SJSA1 (cell line): Measurements from ENCODE around the gene RPAP3. TPM values are rescaled to one million over a fixed set of nuclear protein-coding genes. Genes with fewer than 3 reads are reported as not detected.
A peak's percentile ranks its signal among the peaks of the same experiment; 100 is the strongest.

Experiments
- DNase-seq, 2 experiments: peaks; one replicate each; pipeline ENCODE4 v3.0.0-alpha.2; 2015 to 2020; ENCODE audit warnings: low spot score in 2 of 2, low read depth in 1 of 2
- H3K27ac ChIP-seq: fragments of 250-450 bp; sonication (Bioruptor Pico); 2 replicates; pipeline ENCODE4 v1.5.1; 2020; ENCODE audit warnings: mild to moderate bottlenecking, moderate library complexity
- H3K27me3 ChIP-seq: fragments of 250-450 bp; sonication (Bioruptor Pico); replicated peaks from 2 replicates; pipeline ENCODE4 v1.5.1; 2020; ENCODE audit warnings: mild to moderate bottlenecking, moderate library complexity
- H3K36me3 ChIP-seq: fragments of 250-450 bp; sonication (Bioruptor Pico); 2 replicates; pipeline ENCODE4 v1.5.1; 2020; ENCODE audit warnings: mild to moderate bottlenecking
- H3K4me1 ChIP-seq: fragments of 250-450 bp; sonication (Bioruptor Pico); replicated peaks from 2 replicates; pipeline ENCODE4 v1.6.1; 2021; ENCODE audit warnings: mild to moderate bottlenecking
- H3K4me3 ChIP-seq: fragments of 250-450 bp; sonication (Bioruptor Pico); 2 replicates; pipeline ENCODE4 v1.5.1; 2020; ENCODE audit warnings: mild to moderate bottlenecking
- H3K9me3 ChIP-seq: fragments of 250-450 bp; sonication (Bioruptor Pico); replicated peaks from 2 replicates; pipeline ENCODE4 v1.5.1; 2020; ENCODE audit warnings: mild to moderate bottlenecking
- total RNA-seq: library from RNA; depleted of rRNA; stranded (reverse); fragments of >200 nt; shearing (Covaris generic); gene quantifications from 2 replicates; pipeline ENCODE4 v1.2.3, GENCODE V29; 2014

RPAP3 gene
- total RNA-seq, 1 experiment from 2014 or later, result 27.6 TPM

DNA sequence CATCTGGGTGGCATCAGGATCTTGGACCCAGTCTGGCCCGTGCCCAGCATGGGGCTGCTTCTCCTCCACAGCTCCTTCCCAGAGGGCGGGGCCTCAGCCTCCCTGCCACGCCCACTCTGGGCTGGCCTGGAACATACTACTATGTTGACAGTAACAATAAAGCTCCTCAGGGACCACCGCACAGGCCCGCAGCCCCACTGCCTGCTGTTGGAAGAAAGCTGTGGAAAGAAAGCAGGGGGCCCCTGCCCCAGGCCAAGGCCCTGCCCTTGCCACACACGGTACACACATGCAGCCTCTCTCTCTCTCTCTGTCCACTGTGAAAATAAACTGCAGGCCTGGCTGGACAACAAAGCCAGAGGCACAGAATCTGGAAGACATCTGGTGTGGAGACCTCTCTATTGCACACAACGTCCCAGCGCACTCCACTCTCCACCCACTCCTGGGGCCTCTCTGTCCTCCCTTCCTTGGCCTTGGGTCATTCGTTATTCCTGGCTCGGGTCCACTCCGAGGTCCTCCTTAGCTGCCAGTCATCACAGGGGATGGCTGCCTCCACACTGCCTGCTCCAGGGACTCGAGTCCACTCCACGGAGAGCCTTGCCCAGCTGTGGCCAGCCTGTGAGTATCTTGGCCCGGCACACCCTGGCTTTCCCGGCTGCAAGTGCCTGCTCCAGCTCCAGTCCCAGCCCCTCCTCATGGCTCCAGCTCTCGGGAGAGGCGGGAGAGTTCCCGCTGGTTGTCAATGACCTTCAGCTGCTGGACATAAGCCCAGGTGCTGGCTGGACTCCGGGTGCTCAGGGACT lies 31.2 kb upstream of the RPAP3 start:
- DNase-seq, result no peak

DNA sequence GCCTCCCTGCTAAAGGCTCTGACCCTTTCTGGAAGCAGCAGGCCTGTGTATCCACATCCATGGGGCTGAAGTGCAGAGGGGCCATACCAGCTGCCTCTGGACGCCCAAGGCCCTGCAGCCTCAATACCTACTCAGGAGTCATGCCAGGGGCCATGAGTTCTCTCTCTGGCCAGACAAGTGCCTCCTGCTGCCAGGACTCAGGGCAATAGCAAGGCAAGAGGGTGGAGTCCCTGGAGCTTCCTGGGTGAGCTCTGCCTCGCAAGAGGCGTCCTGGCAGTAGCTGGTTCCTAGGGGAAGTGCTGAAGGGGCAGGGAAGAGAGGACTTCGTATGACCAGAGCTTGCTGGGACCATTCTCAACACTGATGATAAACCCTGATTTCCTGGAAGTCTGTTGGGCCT lies 30.4 kb upstream of the RPAP3 start:
- Histone ChIP-seq H3K4me1 (peaks cover 29% of the 10 kb centered on the region), H3K27me3 (no peaks in the 10 kb centered on the region), H3K27ac (no peak overlapping the region), H3K4me3 (no peak overlapping the region), H3K36me3 (no peaks in the 10 kb centered on the region), H3K9me3 (no peaks in the 10 kb centered on the region)
- DNase-seq, result no peak

More for the DNA sequence above, 31.2 kb upstream of the RPAP3 start:
- Histone ChIP-seq H3K36me3 (no peaks in the 10 kb centered on the region), H3K9me3 (no peaks in the 10 kb centered on the region), H3K27me3 (no peaks in the 10 kb centered on the region), H3K4me3 (no peak overlapping the region), H3K4me1 (peaks cover 34% of the 10 kb centered on the region), H3K27ac (no peak overlapping the region)

DNA sequence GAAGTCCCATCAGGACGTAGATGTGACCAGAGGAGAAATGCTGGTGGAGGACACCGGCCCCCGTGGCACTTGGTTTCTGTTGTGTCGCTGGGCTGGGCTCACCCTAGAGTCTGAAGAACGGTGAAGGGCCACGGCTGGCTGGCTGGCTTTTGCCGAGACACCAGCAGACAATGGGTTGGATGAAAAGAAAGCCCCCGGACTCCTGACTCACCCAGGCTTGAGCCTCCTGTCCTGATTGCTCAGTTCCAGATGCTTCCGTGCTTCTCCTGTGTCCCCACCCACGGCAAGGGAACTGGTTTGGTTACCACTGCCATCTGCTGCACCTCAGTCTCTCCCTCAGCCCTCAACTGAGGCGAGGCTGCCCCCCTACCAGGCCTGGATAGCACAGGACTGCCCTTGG lies 29.8 kb upstream of the RPAP3 start:
- H3K4me3 ChIP-seq, result no peak overlapping the region
- H3K27me3 ChIP-seq, result no peaks in the 10 kb centered on the region
- H3K4me1 ChIP-seq, result peaks cover 23% of the 10 kb centered on the region
- no peak for DNase-seq
- H3K36me3 ChIP-seq, result no peaks in the 10 kb centered on the region
- H3K27ac ChIP-seq, result no peak overlapping the region
- H3K9me3 ChIP-seq, result no peaks in the 10 kb centered on the region

DNA sequence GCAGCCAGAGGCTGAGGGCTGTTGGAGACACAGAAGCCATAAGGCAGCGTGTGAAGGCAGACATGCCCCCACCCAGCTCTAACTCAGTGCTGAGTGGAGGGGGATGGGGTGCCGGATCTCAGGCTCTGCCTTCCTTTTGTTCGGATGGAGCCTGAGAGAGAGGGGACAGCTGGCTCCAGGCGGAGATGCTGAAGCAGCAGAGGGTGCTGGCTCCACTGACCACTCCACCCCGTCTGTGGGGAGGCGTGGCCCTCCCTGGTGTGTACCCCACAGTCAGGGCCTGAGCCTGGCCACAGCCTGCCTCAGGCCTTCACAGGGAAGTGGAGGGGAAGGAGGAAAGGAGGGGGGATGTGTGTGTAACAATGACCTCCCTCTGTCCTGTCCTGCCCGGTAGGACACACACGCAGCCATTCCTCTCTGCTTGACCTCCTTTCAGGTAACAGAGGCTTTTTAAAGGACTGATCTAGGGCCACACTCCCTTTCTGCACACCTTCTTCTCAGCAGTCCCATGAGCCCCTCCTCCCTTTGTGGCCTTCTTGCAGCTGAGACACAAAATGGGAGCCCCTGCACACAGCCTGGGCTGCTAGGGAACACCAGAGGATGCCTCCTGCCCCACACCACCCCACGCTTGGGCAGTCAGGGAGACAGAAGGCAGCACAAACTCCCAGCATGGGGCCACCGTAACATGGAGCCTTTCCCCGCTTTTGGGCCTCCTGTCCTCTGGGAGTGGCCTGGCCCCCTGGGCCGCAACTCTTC lies 29.1 kb upstream of the RPAP3 start:
- Histone ChIP-seq H3K9me3 (no peaks in the 10 kb centered on the region), H3K4me1 (peaks cover 29% of the 10 kb centered on the region), H3K36me3 (no peaks in the 10 kb centered on the region), H3K27me3 (no peaks in the 10 kb centered on the region), H3K4me3 (no peak overlapping the region), H3K27ac (no peak overlapping the region)
- no peak for DNase-seq

DNA sequence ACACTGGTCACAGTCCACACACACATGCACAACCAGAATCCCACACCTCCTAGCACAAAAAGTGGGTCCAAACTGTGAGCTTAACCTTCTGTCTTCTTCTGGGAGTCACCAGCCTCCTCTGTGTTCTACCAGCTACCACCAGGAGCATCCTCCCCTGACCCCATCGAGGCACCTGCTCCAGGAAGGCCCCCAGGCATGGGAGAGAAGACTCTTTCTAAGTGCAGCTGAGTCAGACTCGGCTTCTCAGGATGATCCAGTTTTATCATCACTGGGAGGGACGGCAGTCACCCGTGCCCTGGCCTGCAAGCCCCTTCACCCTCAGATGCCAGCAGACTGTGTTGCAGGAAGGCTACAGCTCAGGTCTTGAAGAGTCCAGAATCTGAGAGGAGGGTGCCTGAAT lies 27.3 kb upstream of the RPAP3 start:
- Histone ChIP-seq H3K27ac (no peak overlapping the region), H3K4me3 (no peak overlapping the region), H3K9me3 (no peaks in the 10 kb centered on the region), H3K36me3 (no peaks in the 10 kb centered on the region), H3K27me3 (no peaks in the 10 kb centered on the region), H3K4me1 (peaks cover 46% of the 10 kb centered on the region)
- no peak for DNase-seq

DNA sequence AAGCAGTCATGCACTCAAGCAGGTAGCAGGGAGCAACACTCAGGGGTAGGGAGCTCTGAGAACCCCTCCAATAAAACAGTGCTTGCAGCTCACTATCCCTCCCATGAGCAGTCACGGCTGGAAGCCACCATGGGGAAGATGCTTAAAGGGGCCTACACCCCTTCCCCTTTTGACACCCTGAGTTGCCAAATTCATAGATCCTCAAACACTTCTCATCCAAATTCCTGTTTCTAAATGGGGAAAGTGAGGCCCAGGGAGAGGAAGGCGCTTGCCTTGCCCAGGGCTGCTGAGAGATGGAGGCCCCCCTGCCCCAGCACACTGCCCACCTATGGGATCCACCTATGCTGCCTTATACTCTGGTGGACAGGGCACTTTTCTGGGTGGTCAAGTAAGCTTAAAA lies 26.7 kb upstream of the RPAP3 start:
- H3K27ac ChIP-seq, result no peak overlapping the region
- DNase-seq, result no peak
- no peaks in the 10 kb centered on the region for H3K36me3 ChIP-seq
- H3K27me3 ChIP-seq, result no peaks in the 10 kb centered on the region
- H3K4me3 ChIP-seq, result no peak overlapping the region
- no peaks in the 10 kb centered on the region for H3K9me3 ChIP-seq
- peaks cover 44% of the 10 kb centered on the region for H3K4me1 ChIP-seq

DNA sequence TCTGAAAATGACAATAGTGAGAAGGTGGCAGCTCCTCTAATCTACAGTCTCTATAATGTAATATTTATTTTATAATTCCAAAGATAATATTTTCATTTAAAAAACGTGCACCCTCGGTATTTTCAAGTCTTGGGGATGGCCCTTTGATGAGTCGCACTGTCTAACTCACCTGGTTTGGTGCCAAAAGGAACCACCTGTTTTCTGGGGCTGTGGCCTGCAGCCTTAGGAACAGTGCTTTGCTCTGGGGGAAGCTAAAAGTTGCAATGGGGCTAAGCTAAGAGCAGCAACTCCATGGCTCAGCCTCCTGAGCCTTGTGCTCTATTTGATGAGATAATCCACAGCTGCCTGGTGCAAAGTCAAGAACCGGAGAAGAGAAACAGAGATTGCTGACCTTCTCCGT lies 25.9 kb upstream of the RPAP3 start:
- no peak for DNase-seq
- H3K27me3 ChIP-seq, result no peaks in the 10 kb centered on the region
- peaks cover 36% of the 10 kb centered on the region for H3K4me1 ChIP-seq
- no peaks in the 10 kb centered on the region for H3K9me3 ChIP-seq
- no peak overlapping the region for H3K4me3 ChIP-seq
- H3K36me3 ChIP-seq, result no peaks in the 10 kb centered on the region
- H3K27ac ChIP-seq, result no peak overlapping the region

DNA sequence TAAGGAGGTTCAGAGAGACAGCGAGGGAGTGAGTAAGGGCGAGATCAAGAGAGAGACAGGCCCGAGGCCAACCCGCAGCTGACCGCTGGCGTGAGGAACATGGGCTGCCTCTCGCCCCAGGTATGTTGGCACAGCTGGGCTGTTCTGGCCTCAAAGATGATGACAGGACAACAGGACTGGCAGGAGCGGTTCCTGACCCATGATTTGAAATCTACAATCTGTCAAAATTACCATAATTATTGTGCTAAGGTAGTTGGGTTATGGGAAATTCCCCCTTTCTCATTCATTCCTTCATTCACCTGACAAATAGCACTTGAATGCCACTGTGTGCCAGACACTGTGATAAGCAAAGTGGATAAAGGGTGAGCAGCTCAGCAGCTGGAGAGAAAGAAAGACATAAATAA lies 24.5 kb upstream of the RPAP3 start:
- Histone ChIP-seq H3K4me1 (peaks cover 36% of the 10 kb centered on the region), H3K27ac (no peak overlapping the region), H3K36me3 (no peaks in the 10 kb centered on the region), H3K27me3 (no peaks in the 10 kb centered on the region), H3K9me3 (no peaks in the 10 kb centered on the region), H3K4me3 (no peak overlapping the region)
- DNase-seq, result no peak

DNA sequence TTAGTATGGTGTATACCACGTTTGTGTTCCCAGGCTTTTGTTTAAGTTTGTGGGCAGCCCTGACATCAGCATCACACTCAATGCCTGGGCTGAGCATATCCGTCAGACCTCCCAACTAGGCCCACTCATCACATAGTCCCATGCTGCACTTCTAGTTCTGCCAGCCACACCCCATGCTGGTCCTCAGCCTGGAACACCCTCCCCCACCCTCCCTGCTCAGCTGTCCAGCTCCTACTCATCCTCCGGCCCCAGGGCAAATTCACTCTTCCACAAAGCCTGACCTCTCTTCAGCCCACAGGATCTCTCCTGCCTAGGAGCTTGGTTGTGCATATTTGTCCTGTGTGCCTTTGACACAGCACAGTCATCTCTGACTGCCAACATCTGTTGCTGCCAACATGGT lies 23.4 kb upstream of the RPAP3 start:
- DNase-seq, result peak; percentile 83 to 91
- Histone ChIP-seq H3K27ac (peak overlapping the region; percentile 62), H3K27me3 (no peaks in the 10 kb centered on the region)

DNA sequence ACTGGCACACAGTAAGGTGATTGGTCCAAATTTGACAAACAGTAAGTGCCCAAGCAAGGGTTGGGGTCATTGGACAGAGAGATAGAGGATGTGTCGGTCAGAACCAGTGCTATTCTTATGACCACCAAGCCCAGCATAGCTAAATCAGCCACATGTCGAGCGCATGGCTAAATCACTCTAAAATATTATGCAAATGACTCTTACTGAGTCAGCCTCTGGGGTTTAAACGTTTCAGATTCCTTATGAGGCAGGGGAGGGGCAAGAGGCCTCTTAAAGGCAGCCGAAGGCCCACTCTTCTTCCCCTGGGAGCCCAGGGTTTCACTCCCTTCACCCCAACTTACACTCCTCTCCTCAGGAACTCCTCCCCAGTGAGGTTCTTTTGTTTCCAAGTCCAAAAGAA lies 20.1 kb upstream of the RPAP3 start:
- Histone ChIP-seq H3K27ac (0 out of 2 replicates have a peak overlapping the region, but pooled peaks have one; percentile 18), H3K36me3 (no peaks in the 10 kb centered on the region), H3K4me1 (peaks cover 37% of the 10 kb centered on the region), H3K9me3 (no peaks in the 10 kb centered on the region), H3K4me3 (no peak overlapping the region), H3K27me3 (no peaks in the 10 kb centered on the region)
- peak in 1 of 2 experiments; percentile 27 for DNase-seq

More for the DNA sequence above, 23.4 kb upstream of the RPAP3 start:
- Histone ChIP-seq H3K36me3 (no peaks in the 10 kb centered on the region), H3K4me3 (no peak overlapping the region), H3K9me3 (no peaks in the 10 kb centered on the region), H3K4me1 (peaks cover 37% of the 10 kb centered on the region)

DNA sequence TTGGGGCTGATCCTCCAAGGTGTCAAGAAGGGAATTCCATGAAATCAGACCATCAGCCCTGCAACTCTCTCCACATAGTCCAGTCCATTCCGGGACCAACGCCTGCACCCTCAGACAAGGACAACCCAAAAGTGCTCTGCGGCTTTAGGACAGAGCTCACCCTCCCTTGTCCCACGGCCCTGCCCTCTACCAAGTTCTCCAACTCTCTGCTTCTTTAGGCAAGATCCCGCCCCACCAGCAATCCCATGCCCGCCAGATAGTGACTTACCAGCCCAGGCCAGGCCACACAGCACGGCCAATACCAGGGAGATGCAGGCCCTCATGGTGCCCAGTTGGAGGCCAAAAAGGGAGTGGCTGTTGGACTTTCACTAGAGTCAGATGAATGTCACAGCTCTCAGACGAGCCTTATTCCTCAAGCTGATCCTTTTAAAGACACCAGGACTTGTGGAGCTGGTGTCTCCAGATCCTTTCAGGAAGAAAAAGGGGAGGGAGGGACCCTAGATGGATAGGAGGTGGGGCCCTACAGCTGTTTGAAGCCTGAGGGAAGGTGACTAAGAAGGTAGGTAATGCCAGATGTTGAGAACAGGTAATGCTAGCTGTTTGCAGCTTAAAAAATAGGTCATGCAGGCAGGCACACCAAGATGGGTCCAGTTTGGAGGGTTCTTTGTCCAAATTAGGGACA lies 19.4 kb upstream of the RPAP3 start, which contains the start of gene ENDOU:
Gene ENDOU, minus strand, starts transcription at position 400 of the 682 bp plus-strand sequence. Its CDS starts 77 bp downstream, at position 323.
- Histone ChIP-seq H3K36me3 (no peaks in the 10 kb centered on the region), H3K9me3 (no peaks in the 10 kb centered on the region), H3K27ac (0 out of 2 replicates have a peak within 1 kb of the TSS, but pooled peaks have one; percentile 18), H3K4me3 (no peak within 1 kb of the TSS), H3K27me3 (no peaks in the 10 kb centered on the region), H3K4me1 (peaks cover 33% of the 10 kb centered on the region)
- DNase-seq, result no peak

DNA sequence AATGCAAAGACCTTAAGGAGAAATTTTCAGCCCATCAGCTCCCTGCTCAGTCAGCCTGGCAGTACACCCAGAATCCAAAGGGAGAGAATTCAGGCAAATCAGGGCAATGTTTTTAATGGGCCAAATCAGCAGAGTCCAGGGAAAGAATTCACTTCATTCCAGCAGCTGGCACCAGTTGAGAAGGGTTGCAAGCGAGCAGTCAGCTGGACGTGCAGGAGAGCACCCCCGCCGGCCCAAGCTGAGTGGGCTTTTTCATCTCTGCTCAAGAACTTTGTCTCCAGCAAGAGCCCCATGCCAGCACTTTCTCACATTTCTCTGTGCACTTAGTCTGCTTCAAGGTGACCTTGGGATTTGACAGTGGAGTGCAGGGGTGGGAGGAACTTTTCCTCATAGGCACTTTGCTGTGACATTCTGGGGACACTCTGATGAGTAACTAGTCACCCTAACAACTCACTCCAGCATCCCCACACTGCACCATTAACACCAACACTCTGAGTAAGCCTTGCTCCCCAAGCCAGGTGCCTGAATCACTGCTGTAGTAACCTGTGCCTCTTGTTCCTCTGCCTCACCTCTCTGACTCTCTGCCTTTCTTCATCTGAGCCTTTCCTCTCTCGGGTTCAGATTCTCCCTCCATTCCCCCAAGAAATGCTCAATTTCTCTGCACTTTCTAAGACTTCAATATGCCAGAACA lies 17.3 kb upstream of the RPAP3 start:
- Histone ChIP-seq H3K9me3 (no peaks in the 10 kb centered on the region), H3K27me3 (no peaks in the 10 kb centered on the region), H3K27ac (no peak overlapping the region), H3K4me3 (no peak overlapping the region), H3K36me3 (no peaks in the 10 kb centered on the region), H3K4me1 (peaks cover 17% of the 10 kb centered on the region)
- no peak for DNase-seq

DNA sequence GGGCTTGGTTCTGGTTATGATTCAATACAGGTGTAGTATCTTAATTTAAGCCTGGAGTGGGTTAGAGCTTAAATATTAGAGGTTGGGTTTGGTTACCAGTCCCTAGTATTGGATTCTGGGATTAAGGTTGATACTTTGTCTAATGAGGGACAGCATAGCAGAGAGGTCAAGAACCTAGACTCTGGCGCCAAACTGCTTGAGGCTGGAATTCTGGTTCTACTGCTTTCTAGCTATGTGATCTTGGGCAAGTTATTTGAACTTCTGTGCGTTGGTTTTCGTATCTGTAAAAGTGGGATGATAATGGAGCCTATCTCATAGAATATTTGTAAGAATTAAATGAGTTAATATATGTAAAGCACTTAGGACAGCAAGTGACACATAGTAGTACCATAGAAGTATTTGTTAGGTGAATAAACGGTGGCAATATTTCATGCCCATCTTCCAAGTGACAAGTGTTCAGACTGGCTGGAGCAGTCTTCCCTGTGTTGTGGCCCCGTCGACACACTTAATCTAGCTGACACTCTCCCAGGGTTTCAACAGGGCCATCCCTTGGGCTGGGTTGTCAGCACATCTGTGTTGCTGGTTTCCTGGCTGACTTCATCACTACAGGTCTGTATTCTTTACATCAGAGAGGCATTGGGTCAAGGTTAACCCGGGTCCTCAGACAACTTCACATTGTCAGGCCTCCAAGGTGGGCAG lies 16.5 kb upstream of the RPAP3 start:
- H3K4me3 ChIP-seq, result no peak overlapping the region

More for the DNA sequence above, 16.5 kb upstream of the RPAP3 start:
- no peaks in the 10 kb centered on the region for H3K27me3 ChIP-seq
- H3K27ac ChIP-seq, result no peak overlapping the region
- peaks cover 25% of the 10 kb centered on the region for H3K4me1 ChIP-seq
- DNase-seq, result no peak
- H3K9me3 ChIP-seq, result no peaks in the 10 kb centered on the region
- H3K36me3 ChIP-seq, result no peaks in the 10 kb centered on the region
